Ovary (tissue), 9 donors: Measurements from ENCODE around the gene OTX1. TPM values are rescaled to one million over a fixed set of nuclear protein-coding genes. Genes with fewer than 3 reads are reported as not detected.

ENCODE experiments used
- DNase-seq, 5 donors: peaks; one replicate each; pipeline ENCODE4 v3.0.0-alpha.2; 2019 to 2020
- H3K27ac ChIP-seq, 2 donors: fragments of 200-600 bp; one replicate each; pipeline versions ENCODE4 v1.5.1 to v1.8.0; 2019 to 2022
- H3K27me3 ChIP-seq: fragments of 200-600 bp; one replicate; pipeline ENCODE4 v1.8.0; 2022
- H3K36me3 ChIP-seq: fragments of 200-600 bp; sonication (generic); one replicate; pipeline ENCODE4 v1.5.1; 2019
- H3K4me1 ChIP-seq: one replicate; pipeline ENCODE4 v1.8.1; 2013; ENCODE audit warnings: mild to moderate bottlenecking, moderate library complexity; ENCODE audit not compliant: insufficient read depth
- H3K4me3 ChIP-seq: fragments of 200-600 bp; sonication (generic); one replicate; pipeline ENCODE4 v1.5.1; 2017
- H3K9me3 ChIP-seq, 2 donors: fragments of 200-600 bp in 1 of 2; sonication (generic) in 1 of 2; one replicate each; pipeline versions ENCODE4 v1.5.1 to v1.8.1; 2013 to 2019; ENCODE audit warnings: mild to moderate bottlenecking in 1 of 2, moderate library complexity in 1 of 2
- EP300 ChIP-seq: sonication (generic); formaldehyde crosslinking; IDR thresholded peaks from one replicate; pipeline ENCODE4 v1.6.1; 2017; ENCODE audit warnings: antibody characterized with exemption
- POLR2A ChIP-seq: fragments of 450-650 bp; IDR thresholded peaks from one replicate; pipeline ENCODE4 v1.6.1; 2017; ENCODE audit warnings: antibody characterized with exemption, mild to moderate bottlenecking, moderate library complexity
- WGBS, 3 donors: extraction: QIAGEN DNeasy Blood & Tissue Kit in 1 of 3; methylation state at CpG; one replicate each; pipeline versions ENCODE4 v1.1.5 to v1.1.7; 2013 to 2017; 5-methylcytosine and 5-hydroxymethylcytosine counted together
- intact Hi-C, 4 donors: fragments of 100-400 bp; cut with DNase I; formaldehyde crosslinking; loops; one replicate each; pipeline versions ENCODE4 v1.11.0 to v1.15.1; 2022 to 2023
- polyA plus RNA-seq, 2 donors: library from polyadenylated mRNA; stranded (reverse); fragments of 200-250 nt in 1 of 2; fragments of 350-450 nt in 1 of 2; fragmentation: Illumina TruSeq in 1 of 2; extraction: RNeasy Lipid Tissue Mini Kit (QIAGEN cat#74804) in 1 of 2; gene quantifications; one replicate each; pipeline ENCODE4 v1.2.3, GENCODE V29; 2013 to 2014
- total RNA-seq, 7 donors: library from RNA; depleted of rRNA in 2 of 7; stranded (reverse); fragments of >200 nt in 2 of 7; fragmentation: NEBNext Ultra II Directional in 3 of 7; extraction: Animal tissue kit (Norgen Biotek cat#: 25700) in 3 of 7; gene quantifications; one replicate each; pipeline versions ENCODE4 v1.1.0 to v1.2.4, GENCODE V29; 2016 to 2023
- TF ChIP-seq, protein P1 (sequence below), 3 donors: fragments of 450-650 bp in 2 of 3; fragments of 200-600 bp in 1 of 3; IDR thresholded peaks; one replicate each; pipeline versions ENCODE4 v1.5.1 to v1.8.0; 2016 to 2022; ENCODE audit warnings: antibody characterized with exemption in 3 of 3, mild to moderate bottlenecking in 1 of 3
- donor health status: DM: no; HTN: no; CAD: no; lungs with moderate emphysema.
- donor health status: DM: no; HTN: no; CAD: no.
- donor health status: Bipolar disorder and iron deficiency.
- donor health status: DM: yes; HTN: yes; CAD: no.
- donor health status: DM: no; HTN: no; CAD: no.
- donor health status: DM: yes; HTN: yes; CAD: no.

Gene OTX1
- total and polyA plus RNA-seq, 9 donors: 0.04 to 0.92 (median 0.19) TPM; not detected in 3

DNA sequence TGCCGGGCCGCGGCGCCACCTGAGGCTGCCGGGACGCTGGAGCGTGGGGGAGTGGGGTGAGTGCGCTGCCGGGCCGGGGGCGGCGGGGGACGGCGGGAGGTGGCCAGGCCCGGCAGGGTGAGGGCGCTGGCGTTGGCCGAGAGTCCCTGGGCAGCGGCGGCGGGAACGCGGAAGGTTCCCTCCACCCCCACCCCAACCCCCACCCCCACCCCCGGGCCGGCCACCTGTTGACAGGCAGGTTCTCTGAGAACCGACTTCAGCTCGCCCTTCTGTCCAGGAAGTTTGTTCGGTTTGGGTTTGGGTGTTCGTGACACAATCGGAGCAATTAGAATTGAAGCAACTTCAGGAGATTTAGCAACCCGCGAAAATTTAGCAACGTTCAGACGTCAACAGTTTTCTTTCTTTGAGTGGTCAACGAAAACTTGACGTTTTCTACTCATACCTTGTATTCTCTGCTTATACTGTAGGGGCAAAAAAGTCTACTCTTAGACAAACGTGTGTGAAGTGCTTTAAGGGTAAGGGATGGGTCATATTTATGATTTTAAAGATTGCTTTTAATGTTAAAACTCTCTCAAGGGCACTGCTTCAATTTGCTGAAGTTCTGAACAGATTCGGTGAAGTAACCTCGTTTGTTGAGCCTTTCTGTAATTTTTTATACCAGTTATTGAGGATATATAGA, 9.3 kb downstream of the OTX1 start:
- DNase-seq: no peak
- peaks cover 10% of the 10 kb centered on the region for H3K4me1 ChIP-seq
- no peak overlapping the region for H3K27ac ChIP-seq
- WGBS, 3 donors: 4 to 11% (median 8%) methylated on average over 34 to 39 of the region's 39 CpGs
- H3K4me3 ChIP-seq: no peak overlapping the region
- TF ChIP-seq, protein P1, sequence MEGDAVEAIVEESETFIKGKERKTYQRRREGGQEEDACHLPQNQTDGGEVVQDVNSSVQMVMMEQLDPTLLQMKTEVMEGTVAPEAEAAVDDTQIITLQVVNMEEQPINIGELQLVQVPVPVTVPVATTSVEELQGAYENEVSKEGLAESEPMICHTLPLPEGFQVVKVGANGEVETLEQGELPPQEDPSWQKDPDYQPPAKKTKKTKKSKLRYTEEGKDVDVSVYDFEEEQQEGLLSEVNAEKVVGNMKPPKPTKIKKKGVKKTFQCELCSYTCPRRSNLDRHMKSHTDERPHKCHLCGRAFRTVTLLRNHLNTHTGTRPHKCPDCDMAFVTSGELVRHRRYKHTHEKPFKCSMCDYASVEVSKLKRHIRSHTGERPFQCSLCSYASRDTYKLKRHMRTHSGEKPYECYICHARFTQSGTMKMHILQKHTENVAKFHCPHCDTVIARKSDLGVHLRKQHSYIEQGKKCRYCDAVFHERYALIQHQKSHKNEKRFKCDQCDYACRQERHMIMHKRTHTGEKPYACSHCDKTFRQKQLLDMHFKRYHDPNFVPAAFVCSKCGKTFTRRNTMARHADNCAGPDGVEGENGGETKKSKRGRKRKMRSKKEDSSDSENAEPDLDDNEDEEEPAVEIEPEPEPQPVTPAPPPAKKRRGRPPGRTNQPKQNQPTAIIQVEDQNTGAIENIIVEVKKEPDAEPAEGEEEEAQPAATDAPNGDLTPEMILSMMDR (IDR thresholded peaks at IDR 0.05): no peak
- TF ChIP-seq POLR2A: no peak
- TF ChIP-seq EP300: no peak
- no peaks in the 10 kb centered on the region for H3K9me3 ChIP-seq
- intact Hi-C loops: no loop called here
- H3K27me3 ChIP-seq: peaks cover 5% of the 10 kb centered on the region
- H3K36me3 ChIP-seq: no peaks in the 10 kb centered on the region

- WGBS, 3 donors: 37 to 47% (median 45%) methylated on average over 5 of the region's 5 CpGs
- TF ChIP-seq EP300 (no peak), POLR2A (no peak)
- TF ChIP-seq, protein P1 (IDR thresholded peaks at IDR 0.05): no peak
- Histone ChIP-seq H3K27ac (no peak overlapping the region), H3K27me3 (peaks cover 5% of the 10 kb centered on the region), H3K4me3 (no peak overlapping the region), H3K4me1 (peaks cover 10% of the 10 kb centered on the region), H3K36me3 (no peaks in the 10 kb centered on the region), H3K9me3 (no peaks in the 10 kb centered on the region)
- intact Hi-C loops: no loop called here
- DNase-seq: no peak
Observed at GRCh38 chr2:63060472-63060991, 9.9 kb downstream of the OTX1 start.

- no peak for TF ChIP-seq EP300
- Histone ChIP-seq H3K9me3 (no peaks in the 10 kb centered on the region), H3K4me3 (no peak overlapping the region), H3K27me3 (no peaks in the 10 kb centered on the region), H3K4me1 (peaks cover 3% of the 10 kb centered on the region), H3K36me3 (no peaks in the 10 kb centered on the region), H3K27ac (no peak overlapping the region)
- no peak for DNase-seq
- intact Hi-C loops: no loop called here
- 83 to 100% (median 87%) methylated on average over 1 of the region's 1 CpG for WGBS, 3 donors
Observed at GRCh38 chr2:63064197-63064596, 13.6 kb downstream of the OTX1 start.

- TF ChIP-seq EP300 (no peak), POLR2A (no peak)
- TF ChIP-seq, protein P1 (IDR thresholded peaks at IDR 0.05): no peak
- WGBS, 3 donors: 73 to 77% (median 76%) methylated on average over 4 of the region's 4 CpGs
- DNase-seq: no peak
- Histone ChIP-seq H3K27ac (no peak overlapping the region), H3K9me3 (no peaks in the 10 kb centered on the region), H3K36me3 (no peaks in the 10 kb centered on the region), H3K27me3 (no peaks in the 10 kb centered on the region), H3K4me3 (no peak overlapping the region), H3K4me1 (no peaks in the 10 kb centered on the region)
- intact Hi-C loops: no loop called here
Observed at GRCh38 chr2:63064661-63065060, 14.0 kb downstream of the OTX1 start.

DNA sequence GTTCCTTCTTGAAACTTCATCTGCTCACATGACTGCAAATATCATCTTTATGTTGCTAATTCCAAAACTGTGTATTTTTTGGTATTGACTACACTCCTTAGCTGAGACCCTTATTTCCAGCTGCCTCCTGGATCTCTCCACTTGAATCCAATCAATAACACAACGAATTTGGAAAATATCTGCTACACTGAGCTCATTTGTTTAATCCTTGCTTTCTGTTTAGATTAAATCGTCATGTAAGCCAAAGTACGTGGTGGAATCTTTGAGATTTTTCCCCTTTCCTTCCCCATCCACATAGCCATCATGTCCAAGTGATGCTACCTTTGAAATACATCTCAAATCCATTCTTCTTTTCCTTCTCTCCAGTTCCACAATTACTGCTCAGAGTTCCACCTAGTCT, 15.6 kb downstream of the OTX1 start:
- intact Hi-C loops: no loop called here
- H3K36me3 ChIP-seq: no peaks in the 10 kb centered on the region
- TF ChIP-seq POLR2A: no peak
- TF ChIP-seq, protein P1 (IDR thresholded peaks at IDR 0.05): no peak
- no peaks in the 10 kb centered on the region for H3K4me1 ChIP-seq
- WGBS, 3 donors: 61 to 76% (median 72%) methylated on average over 3 of the region's 3 CpGs
- no peaks in the 10 kb centered on the region for H3K9me3 ChIP-seq
- no peak overlapping the region for H3K4me3 ChIP-seq
- H3K27ac ChIP-seq: no peak overlapping the region
- H3K27me3 ChIP-seq: no peaks in the 10 kb centered on the region
- DNase-seq: no peak
